Body of pancreas (tissue), 4 donors: Measurements from ENCODE around the gene LENG9.

Experiments used
- CTCF ChIP-seq, 7 experiments: fragments of 450-650 bp in 4 of 7; fragments of 200-600 bp in 3 of 7; sonication (generic) in 3 of 7; IDR thresholded peaks; one replicate each; pipeline ENCODE4 v1.5.1; 2016 to 2019; ENCODE audit warnings: antibody characterized with exemption in 7 of 7
- POLR2A ChIP-seq, 3 donors: fragments of 450-650 bp; IDR thresholded peaks; one replicate each; pipeline ENCODE4 v1.6.1; 2016; ENCODE audit warnings: antibody characterized with exemption in 3 of 3, mild to moderate bottlenecking in 2 of 3

GRCh38 chr19:54420383-54421168 lies 43.0 kb downstream of the LENG9 start:
- TF ChIP-seq CTCF (IDR thresholded peaks at IDR 0.05) (no peak), POLR2A (IDR thresholded peaks at IDR 0.05) (peak; percentile 21 to 81 (median 76))
